ENCODE measurements around the gene TSHZ2. TPM values are rescaled to one million over a fixed set of nuclear protein-coding genes. Genes with fewer than 3 reads are reported as not detected.
A peak's percentile ranks its signal among the peaks of the same experiment; 100 is the strongest.

TSHZ2 gene
- total and polyA plus RNA-seq, 12 donors = 1.5 to 6.2 (median 4.5) TPM

DNA sequence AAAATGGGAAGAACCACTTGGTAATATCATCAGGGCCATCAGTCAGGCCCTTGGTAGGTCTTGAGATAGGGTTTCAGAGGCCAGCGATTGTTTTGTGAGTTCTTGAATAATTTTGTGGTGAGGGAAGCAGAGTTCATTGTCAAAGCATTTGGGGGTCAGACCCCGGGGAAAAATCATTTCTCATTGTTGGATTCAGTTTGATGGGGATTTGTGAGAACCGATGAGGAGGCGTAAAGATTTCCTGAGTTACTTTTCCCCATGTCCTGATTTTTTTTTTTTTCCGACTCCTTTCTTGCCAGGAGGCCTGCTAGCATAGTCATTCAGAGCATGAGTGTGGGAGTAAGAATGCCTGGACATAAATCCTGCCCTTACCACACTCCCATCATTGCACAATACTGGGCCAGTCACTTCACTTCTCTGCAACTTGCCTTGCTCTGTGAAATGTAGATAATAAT is 60.3 kb downstream of the TSHZ2 start:
- peaks cover 0 to 3% (median 0%) of the 10 kb centered on the region in 7 donors for H3K27me3 ChIP-seq
- ATAC-seq = peak; percentile 69 to 97 (median 87)
- TF ChIP-seq, protein P1, sequence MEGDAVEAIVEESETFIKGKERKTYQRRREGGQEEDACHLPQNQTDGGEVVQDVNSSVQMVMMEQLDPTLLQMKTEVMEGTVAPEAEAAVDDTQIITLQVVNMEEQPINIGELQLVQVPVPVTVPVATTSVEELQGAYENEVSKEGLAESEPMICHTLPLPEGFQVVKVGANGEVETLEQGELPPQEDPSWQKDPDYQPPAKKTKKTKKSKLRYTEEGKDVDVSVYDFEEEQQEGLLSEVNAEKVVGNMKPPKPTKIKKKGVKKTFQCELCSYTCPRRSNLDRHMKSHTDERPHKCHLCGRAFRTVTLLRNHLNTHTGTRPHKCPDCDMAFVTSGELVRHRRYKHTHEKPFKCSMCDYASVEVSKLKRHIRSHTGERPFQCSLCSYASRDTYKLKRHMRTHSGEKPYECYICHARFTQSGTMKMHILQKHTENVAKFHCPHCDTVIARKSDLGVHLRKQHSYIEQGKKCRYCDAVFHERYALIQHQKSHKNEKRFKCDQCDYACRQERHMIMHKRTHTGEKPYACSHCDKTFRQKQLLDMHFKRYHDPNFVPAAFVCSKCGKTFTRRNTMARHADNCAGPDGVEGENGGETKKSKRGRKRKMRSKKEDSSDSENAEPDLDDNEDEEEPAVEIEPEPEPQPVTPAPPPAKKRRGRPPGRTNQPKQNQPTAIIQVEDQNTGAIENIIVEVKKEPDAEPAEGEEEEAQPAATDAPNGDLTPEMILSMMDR (IDR thresholded peaks at IDR 0.05) = no peak
- peak in 1 of 2 donors; percentile 15 for DNase-seq
- 56 to 70% methylated on average over 5 of the region's 5 CpGs for WGBS, 2 donors
- H3K4me3 ChIP-seq = no peak overlapping the region
- peak overlapping the region in 5 of 10 donors; percentile 18 to 55 (median 55) for H3K27ac ChIP-seq
- no peaks in the 10 kb centered on the region for H3K36me3 ChIP-seq
- H3K9me3 ChIP-seq = no peaks in the 10 kb centered on the region
- intact Hi-C loops (cut with DNase I) = no loop called here
- peaks cover 0 to 18% (median 0%) of the 10 kb centered on the region in 9 donors for H3K4me1 ChIP-seq

DNA sequence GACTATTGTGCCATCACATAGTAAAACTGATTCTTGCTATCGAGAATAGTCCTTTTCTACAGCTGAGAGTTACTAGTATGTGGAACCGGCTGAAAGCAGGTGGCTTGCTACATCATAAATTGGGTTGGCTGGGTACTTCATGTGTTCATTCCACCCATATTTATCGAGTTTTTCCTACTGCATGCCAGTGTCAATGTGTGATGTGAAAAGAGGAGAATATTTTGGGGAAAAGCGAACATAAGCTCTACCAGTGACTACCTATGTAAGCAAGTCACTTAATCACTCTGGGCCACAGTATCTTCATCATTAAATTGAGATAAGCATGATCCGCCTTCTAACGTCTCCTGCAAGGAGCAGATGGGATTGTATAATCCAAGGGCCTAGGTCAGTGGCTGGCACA is 61.0 kb downstream of the TSHZ2 start:
- Histone ChIP-seq H3K4me1 (peaks cover 0 to 18% (median 0%) of the 10 kb centered on the region in 9 donors), H3K9me3 (no peaks in the 10 kb centered on the region), H3K36me3 (no peaks in the 10 kb centered on the region), H3K27ac (peak overlapping the region in 2 of 10 donors; percentile 55), H3K4me3 (no peak overlapping the region), H3K27me3 (peaks cover 0 to 3% (median 0%) of the 10 kb centered on the region in 7 donors)
- intact Hi-C loops (cut with DNase I) = no loop called here
- DNase-seq (no peak), ATAC-seq (no peak)
- TF ChIP-seq, protein P1 (IDR thresholded peaks at IDR 0.05) = no peak
- WGBS, 2 donors = 87 to 89% methylated on average over 6 of the region's 6 CpGs

DNA sequence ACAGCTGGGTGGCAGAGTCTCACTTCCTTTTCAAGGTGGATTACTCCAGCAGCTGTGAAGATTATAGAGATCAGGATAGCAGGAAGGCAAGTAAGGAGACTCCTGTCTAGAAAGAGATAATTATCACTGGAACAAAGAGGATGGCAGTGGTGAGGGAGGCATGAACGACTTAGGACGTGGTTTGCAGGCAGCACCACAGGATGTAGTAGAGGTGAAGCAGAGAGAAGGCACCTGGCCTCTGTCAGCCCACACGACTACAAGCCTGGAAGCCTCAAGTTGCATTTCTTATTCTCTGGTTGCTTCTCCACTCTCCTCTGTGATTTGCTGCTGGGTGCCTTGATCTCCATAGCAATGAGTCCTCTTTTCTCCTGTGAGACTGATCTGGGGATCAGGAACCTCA is 62.7 kb downstream of the TSHZ2 start:
- H3K4me1 ChIP-seq = peaks cover 0 to 18% (median 0%) of the 10 kb centered on the region in 9 donors
- no peaks in the 10 kb centered on the region for H3K27me3 ChIP-seq
- ATAC-seq = no peak
- no peaks in the 10 kb centered on the region for H3K36me3 ChIP-seq
- no peaks in the 10 kb centered on the region for H3K9me3 ChIP-seq
- no peak overlapping the region for H3K4me3 ChIP-seq
- 47 to 59% methylated on average over 3 of the region's 3 CpGs for WGBS, 2 donors
- TF ChIP-seq, protein P1 (IDR thresholded peaks at IDR 0.05) = no peak
- H3K27ac ChIP-seq = no peak overlapping the region
- DNase-seq = no peak
- intact Hi-C loops (cut with DNase I) = no loop called here

GRCh38 chr20:53036992-53037391 is 64.8 kb downstream of the TSHZ2 start:
- H3K9me3 ChIP-seq = no peaks in the 10 kb centered on the region
- WGBS, 2 donors = 46 to 55% methylated on average over 8 of the region's 8 CpGs
- TF ChIP-seq, protein P1 (IDR thresholded peaks at IDR 0.05) = no peak
- peaks cover 0 to 30% (median 0%) of the 10 kb centered on the region in 9 donors for H3K4me1 ChIP-seq
- intact Hi-C loops (cut with DNase I) = no loop called here
- no peak for DNase-seq
- H3K27ac ChIP-seq = no peak overlapping the region
- no peaks in the 10 kb centered on the region for H3K27me3 ChIP-seq
- no peak for ATAC-seq
- H3K36me3 ChIP-seq = no peaks in the 10 kb centered on the region
- no peak overlapping the region for H3K4me3 ChIP-seq

Data from heart right ventricle (tissue), 16 donors.